Stimulated activated CD8-positive, alpha-beta memory T cell treated with anti-CD3 and anti-CD28 coated beads, Interleukin-15, amount 100 ng/mL, for 48 hours (primary cell): Measurements from ENCODE around the gene TTC12.

ENCODE experiments used
- DNase-seq, 2 donors: peaks; one replicate each; pipeline ENCODE4 v3.0.0-alpha.2; 2020; ENCODE audit warnings: low read depth in 2 of 2

Gene TTC12

DNA sequence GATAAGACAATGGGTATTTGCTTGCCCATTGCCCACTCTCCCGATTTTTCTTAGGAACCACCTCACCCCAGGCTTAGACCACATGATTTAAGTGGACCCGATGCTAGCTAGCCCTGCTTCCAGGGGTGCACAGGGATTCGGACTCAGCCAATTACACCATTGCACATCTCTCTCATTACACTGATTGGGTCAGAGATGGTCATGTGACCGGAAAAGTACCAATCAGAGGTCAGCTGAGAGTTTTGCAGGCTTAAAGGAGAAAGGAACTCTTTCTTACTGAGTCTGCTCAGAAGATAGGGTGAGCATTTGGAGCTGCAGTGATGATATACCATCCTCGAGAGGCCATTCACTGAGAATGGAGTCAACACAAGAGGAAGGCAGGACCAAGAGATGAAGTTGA, 61.0 kb downstream of the TTC12 start:
- DNase-seq = no peak

GRCh38 chr11:113376156-113376555, 61.8 kb downstream of the TTC12 start:
- DNase-seq = no peak

- no peak for DNase-seq
Measured at GRCh38 chr11:113377681-113378412, 63.5 kb downstream of the TTC12 start.

GRCh38 chr11:113378692-113379091, 64.3 kb downstream of the TTC12 start:
- no peak for DNase-seq

DNA sequence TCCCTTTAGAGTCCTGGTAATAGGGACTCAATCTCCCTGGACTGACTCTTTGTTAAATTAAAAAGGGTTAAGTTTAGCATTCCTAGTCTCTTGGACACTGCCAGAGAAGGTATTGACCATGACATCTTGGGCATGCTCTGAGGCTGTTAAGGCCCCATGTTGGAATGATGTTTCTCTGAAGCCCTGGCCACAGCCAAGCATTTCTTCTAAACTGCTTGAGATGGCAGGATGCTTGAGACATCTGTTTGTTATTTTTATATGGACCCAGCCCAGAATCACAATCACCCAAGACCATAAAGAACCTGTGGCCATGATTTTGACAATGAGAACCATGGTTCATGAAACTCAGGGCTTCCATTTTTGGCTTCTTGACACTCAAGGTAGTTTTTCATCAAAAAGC, 67.7 kb downstream of the TTC12 start:
- no peak for DNase-seq

DNA sequence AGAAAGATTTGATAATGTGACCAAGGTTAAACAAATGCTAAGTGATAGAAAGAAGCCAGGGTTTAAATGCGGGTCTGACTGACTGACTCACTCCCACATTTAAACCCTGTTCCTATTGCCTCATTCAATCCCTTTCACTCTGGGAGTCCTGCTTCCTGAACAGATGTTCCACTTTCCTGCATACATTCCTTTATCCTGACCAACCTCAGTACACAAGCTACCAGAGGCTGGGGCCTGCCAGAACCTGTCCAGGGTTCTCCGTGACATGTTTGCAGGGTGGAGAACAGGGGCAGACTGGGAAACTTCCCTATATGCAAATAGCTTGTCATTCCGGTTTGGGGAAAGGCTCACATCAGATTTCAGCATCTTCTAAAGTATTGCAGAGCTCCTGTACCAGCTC, 70.2 kb downstream of the TTC12 start:
- no peak for DNase-seq

GRCh38 chr11:113385749-113386148, 71.4 kb downstream of the TTC12 start:
- no peak for DNase-seq

- no peak for DNase-seq
Measured at GRCh38 chr11:113386866-113387265, 72.5 kb downstream of the TTC12 start.

GRCh38 chr11:113387605-113388211, 73.3 kb downstream of the TTC12 start, which contains the start of gene ANKK1:
ANKK1 (plus strand) TSS chr11:113387779; CDS start chr11:113387885, 106 bp downstream.
- no peak for DNase-seq

GRCh38 chr11:113389272-113389671, 74.9 kb downstream of the TTC12 start:
- no peak for DNase-seq

GRCh38 chr11:113392236-113392921, 78.0 kb downstream of the TTC12 start:
- no peak for DNase-seq

DNA sequence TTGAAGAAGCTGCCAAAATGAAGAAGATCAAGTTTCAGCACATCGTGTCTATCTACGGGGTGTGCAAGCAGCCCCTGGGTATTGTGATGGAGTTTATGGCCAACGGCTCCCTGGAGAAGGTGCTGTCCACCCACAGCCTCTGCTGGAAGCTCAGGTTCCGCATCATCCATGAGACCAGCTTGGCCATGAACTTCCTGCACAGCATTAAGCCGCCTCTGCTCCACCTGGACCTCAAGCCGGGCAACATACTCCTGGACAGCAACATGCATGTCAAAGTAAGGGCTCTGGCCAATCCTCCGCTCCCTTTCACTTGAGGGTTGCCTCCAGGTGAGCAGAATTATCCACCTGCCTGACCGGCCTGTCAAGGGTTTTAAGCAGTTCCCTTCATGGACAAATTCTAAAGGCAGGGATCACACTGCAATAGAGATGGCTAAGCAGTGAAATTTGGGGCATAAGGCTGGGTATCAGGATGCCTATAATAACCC, 79.2 kb downstream of the TTC12 start:
- DNase-seq = no peak

GRCh38 chr11:113394919-113395318, 80.5 kb downstream of the TTC12 start:
- no peak for DNase-seq

DNA sequence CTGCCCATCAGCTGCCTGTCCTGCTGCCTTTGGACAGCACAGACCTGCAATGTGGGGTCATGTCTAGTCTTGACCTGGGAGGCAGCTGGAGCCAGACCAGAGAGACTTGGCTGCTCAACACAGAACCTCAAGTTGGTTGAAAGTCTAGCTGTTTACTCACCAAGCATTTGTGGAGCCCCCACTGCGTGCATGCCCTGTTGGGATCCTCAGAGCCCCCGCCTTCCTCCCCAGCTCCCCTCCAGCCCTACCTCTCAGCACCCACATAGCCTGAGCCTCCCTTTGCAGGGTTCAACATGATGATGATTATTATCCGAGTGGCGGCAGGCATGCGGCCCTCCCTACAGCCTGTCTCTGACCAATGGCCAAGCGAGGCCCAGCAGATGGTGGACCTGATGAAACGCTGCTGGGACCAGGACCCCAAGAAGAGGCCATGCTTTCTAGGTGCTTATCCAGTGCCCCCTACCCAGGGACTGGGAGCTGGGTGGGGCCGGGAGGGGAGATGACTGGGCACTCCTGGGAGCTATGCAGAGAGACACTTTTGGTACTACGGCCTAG, 81.5 kb downstream of the TTC12 start:
- no peak for DNase-seq

DNA sequence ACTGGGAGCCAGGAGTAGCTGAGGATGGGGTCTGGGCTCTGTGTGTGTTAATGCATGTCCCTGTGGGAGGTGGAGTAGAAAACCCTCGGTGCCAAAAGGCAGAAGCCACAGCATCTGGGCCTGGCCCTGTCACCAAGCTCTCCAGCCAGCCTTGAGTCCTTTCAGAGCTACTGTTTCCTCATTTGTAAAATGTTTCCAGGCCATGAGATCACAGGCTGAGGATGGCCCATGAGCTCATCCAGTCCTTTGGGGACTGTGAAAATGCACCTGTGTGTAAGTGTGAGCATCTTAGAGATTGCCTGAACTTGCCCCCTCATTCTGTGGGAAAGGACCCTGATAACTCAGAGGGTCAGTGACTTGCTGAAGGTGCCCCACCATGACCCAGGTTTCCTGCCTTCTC, 82.3 kb downstream of the TTC12 start:
- DNase-seq = no peak

- DNase-seq = no peak
Measured at GRCh38 chr11:113397212-113397611, 82.8 kb downstream of the TTC12 start.

DNA sequence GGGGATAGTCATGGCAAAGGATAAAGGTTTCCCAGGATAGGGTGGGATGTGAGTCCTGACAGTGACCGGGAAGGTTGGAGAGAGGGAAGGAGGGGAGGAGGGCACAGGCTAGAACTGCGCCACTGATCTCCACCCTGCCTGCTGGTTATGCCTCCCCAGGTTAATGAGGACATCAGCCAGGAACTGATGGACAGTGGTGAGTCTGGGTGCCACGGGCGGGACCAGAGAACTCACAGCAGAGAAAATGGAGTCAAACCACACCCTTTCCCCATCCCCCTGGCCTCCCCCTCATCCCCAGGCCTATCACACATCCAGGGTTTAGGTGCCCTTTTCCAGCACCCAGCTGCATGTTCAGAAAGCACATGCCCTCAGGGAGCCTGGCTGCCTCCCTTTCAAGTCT, 83.4 kb downstream of the TTC12 start:
- DNase-seq = no peak

GRCh38 chr11:113398669-113399430, 84.5 kb downstream of the TTC12 start:
- no peak for DNase-seq

DNA sequence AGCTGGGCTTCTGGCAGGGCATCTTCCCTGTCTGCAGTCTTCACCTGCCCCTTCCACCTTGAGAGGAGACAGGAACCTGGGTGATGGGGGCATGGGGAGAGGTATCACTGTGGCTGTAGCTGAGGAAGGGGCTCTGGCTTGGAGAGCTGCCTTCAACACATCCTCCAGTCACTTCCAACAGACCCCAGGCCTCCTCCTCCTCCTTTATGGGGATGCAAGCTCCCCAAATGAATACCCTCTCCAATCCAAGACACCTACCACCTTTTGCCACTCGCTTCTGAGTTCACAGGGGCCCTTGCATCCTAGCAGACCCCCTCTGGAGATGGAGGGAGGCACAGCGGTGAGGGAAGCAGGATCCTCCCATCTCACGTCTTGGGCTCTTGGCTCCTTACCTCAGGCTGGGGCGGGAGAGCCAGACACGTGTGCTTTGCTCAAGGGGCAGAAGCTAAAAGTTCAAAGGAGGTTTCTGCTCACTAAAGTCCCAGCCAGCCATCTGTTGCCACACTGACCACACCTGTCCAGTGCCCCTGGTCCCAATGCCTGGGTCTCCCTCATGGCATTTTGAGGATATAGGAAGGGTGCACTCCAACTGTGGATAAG, 86.3 kb downstream of the TTC12 start:
- DNase-seq = no peak

- no peak for DNase-seq
Measured at GRCh38 chr11:113401718-113402117, 87.3 kb downstream of the TTC12 start.

GRCh38 chr11:113404859-113405430, 90.6 kb downstream of the TTC12 start:
- no peak for DNase-seq
